HepG2 (cell line): ENCODE data around the gene GNAL. TPM values are rescaled to one million over a fixed set of nuclear protein-coding genes. Genes with fewer than 3 reads are reported as not detected.

Experiments used
- ATAC-seq: fragments of 200-7000 bp; cut with Tn5 transposase; 3 replicates; pipeline ENCODE4 v1.9.1; 2020; ENCODE audit warnings: mild to moderate bottlenecking, moderate library complexity
- BruUV-seq: library from RNA; stranded (reverse); fragments of 400-500 nt; replicated peaks from 2 replicates; lab custom pipeline; 2021; lab: Mats Ljungman, UMichigan
- CTCF ChIA-PET: fragments of 300-600 bp; formaldehyde crosslinking; extraction: SDS; loops from one replicate; lab custom pipeline; 2021; ENCODE audit warnings: low total read pairs, inconsistent platforms, low intra/inter-chr PET ratio; lab: Yijun Ruan, JAX
- POLR2A ChIA-PET: fragments of 350-600 bp; sonication (Branson Sonifier 250); formaldehyde crosslinking; loops from one replicate; lab custom pipeline; 2020; ENCODE audit warnings: antibody characterized with exemption, inconsistent platforms; lab: Yijun Ruan, JAX
- DNase-seq: peaks from one replicate; pipeline ENCODE4 v3.0.0-alpha.2; 2015; ENCODE audit warnings: low spot score
- FAIRE-seq: peaks from 3 replicates; lab custom pipeline; 2011; peaks lifted over from hg19 to GRCh38; lab: Jason Lieb, UNC
- H2AFZ ChIP-seq: one replicate; pipeline ENCODE4 v1.6.1; 2011; ENCODE audit warnings: low read length, inconsistent platforms
- H3K27ac ChIP-seq: fragments of 300-600 bp; 3 replicates; pipeline ENCODE4 v1.8.0; 2011; ENCODE audit warnings: mixed run types, mild to moderate bottlenecking, mixed read lengths, low read length, inconsistent platforms; ENCODE audit not compliant: insufficient read depth; ENCODE audit errors: extremely low read length
- H3K27me3 ChIP-seq, 2 experiments: fragments of 200-600 bp in 1 of 2; 2 replicates in 1 of 2; 3 replicates in 1 of 2; pipeline versions ENCODE4 v1.6.0 to v1.8.0; 2011; ENCODE audit warnings: low read length in 2 of 2, mild to moderate bottlenecking in 2 of 2, moderate library complexity in 2 of 2, inconsistent platforms in 1 of 2; ENCODE audit not compliant: insufficient read depth in 2 of 2, control insufficient read depth in 1 of 2
- H3K36me3 ChIP-seq, 2 experiments: fragments of 200-600 bp in 1 of 2; replicated peaks in 1 of 2; 2 replicates in 1 of 2; 3 replicates in 1 of 2; pipeline versions ENCODE4 v1.5.1 to v1.8.0; 2011; ENCODE audit warnings: low read length in 2 of 2, inconsistent platforms in 1 of 2; ENCODE audit not compliant: insufficient read depth in 2 of 2, control insufficient read depth in 1 of 2
- H3K4me1 ChIP-seq: 2 replicates; pipeline ENCODE4 v1.5.1; 2012; ENCODE audit warnings: low read length, inconsistent platforms; ENCODE audit not compliant: insufficient read depth
- H3K4me2 ChIP-seq: 2 replicates; pipeline ENCODE4 v1.6.0; 2011; ENCODE audit warnings: low read depth, low read length, inconsistent platforms
- H3K4me3 ChIP-seq, 3 experiments: fragments of 200-600 bp in 1 of 3; sonication (generic), shearing (Covaris generic) in 1 of 3; replicated peaks in 1 of 3; 2 replicates each; pipeline ENCODE4 v1.5.1; 2011 to 2016; ENCODE audit warnings: low read length in 3 of 3, inconsistent platforms in 2 of 3, low read depth in 2 of 3, mild to moderate bottlenecking in 2 of 3, control low read depth in 1 of 3, mixed read lengths in 1 of 3; ENCODE audit not compliant: insufficient read depth in 1 of 3
- H3K79me2 ChIP-seq: one replicate; pipeline ENCODE4 v1.6.1; 2011; ENCODE audit warnings: low read length, inconsistent platforms; ENCODE audit not compliant: insufficient read depth
- H3K9ac ChIP-seq: 2 replicates; pipeline ENCODE4 v1.6.0; 2011; ENCODE audit warnings: mild to moderate bottlenecking, low read depth, low read length, inconsistent platforms; ENCODE audit not compliant: insufficient read depth
- H3K9me3 ChIP-seq: 2 replicates; pipeline ENCODE4 v1.5.1; 2012; ENCODE audit warnings: mild to moderate bottlenecking, low read length
- H4K20me1 ChIP-seq: 2 replicates; pipeline ENCODE4 v1.6.0; 2011; ENCODE audit warnings: inconsistent platforms, mild to moderate bottlenecking, low read length, moderate library complexity; ENCODE audit not compliant: insufficient read depth
- AKNA ChIP-seq: sonication (generic); formaldehyde crosslinking; IDR thresholded peaks from 2 replicates; pipeline ENCODE4 v1.4.0; 2020; ENCODE audit warnings: missing genetic modification reagents, borderline replicate concordance
- CHD2 ChIP-seq: IDR thresholded peaks from 2 replicates; pipeline ENCODE4 v1.6.1; 2011; ENCODE audit warnings: low read depth, low read length, improper control_type of control experiment
- ETV5 ChIP-seq: IDR thresholded peaks from 2 replicates; pipeline ENCODE4 v1.6.1; 2018; ENCODE audit warnings: missing biosample characterization, missing genetic modification reagents, inconsistent platforms, borderline replicate concordance
- JUND ChIP-seq: sonication (generic); formaldehyde crosslinking; IDR thresholded peaks from 2 replicates; pipeline ENCODE4 v1.8.0; 2022; ENCODE audit warnings: mild to moderate bottlenecking, missing genetic modification reagents
- SMYD3 ChIP-seq: sonication (generic); formaldehyde crosslinking; IDR thresholded peaks from 2 replicates; pipeline ENCODE4 v1.8.1; 2023; ENCODE audit warnings: mild to moderate bottlenecking, missing genetic modification reagents
- ZC3H4 ChIP-seq: sonication (generic); formaldehyde crosslinking; IDR thresholded peaks from 2 replicates; pipeline ENCODE4 v1.4.0; 2020; ENCODE audit warnings: missing genetic modification reagents, borderline replicate concordance
- ZFX ChIP-seq: sonication (generic); formaldehyde crosslinking; IDR thresholded peaks from 2 replicates; pipeline ENCODE4 v1.4.0; 2020; ENCODE audit warnings: mild to moderate bottlenecking, low read depth, missing genetic modification reagents, moderate library complexity
- ZNF510 ChIP-seq: sonication (generic); formaldehyde crosslinking; IDR thresholded peaks from 2 replicates; pipeline ENCODE4 v1.4.0; 2020; ENCODE audit warnings: low read depth, mild to moderate bottlenecking, missing genetic modification reagents
- ZNF879 ChIP-seq: sonication (generic); formaldehyde crosslinking; IDR thresholded peaks from 2 replicates; pipeline ENCODE4 v1.8.1; 2023; ENCODE audit warnings: missing genetic modification reagents
- WGBS: methylation state at CpG from one replicate; pipeline ENCODE4 v1.1.6; 2017; ENCODE audit warnings: low lambda C conversion rate; 5-methylcytosine and 5-hydroxymethylcytosine counted together
- in situ Hi-C: cut with HindIII; loops from 2 replicates; pipeline ENCODE4 v1.10.0; 2017; ENCODE audit warnings: low pct_unique_long_range_greater_than_20kb; ENCODE audit not compliant: extremely low pct_ligation_motif_present
- intact Hi-C: fragments of 100-400 bp; cut with micrococcal nuclease; formaldehyde crosslinking; loops from one replicate; pipeline ENCODE4 v1.10.0; 2022; ENCODE audit not compliant: unreplicated experiment
- polyA plus RNA-seq, 8 experiments: library from polyadenylated mRNA; depleted of rRNA in 3 of 8; stranded (reverse) in 7 of 8; unstranded in 1 of 8; fragments of >200 nt; fragmentation: Illumina TruSeq in 4 of 8; extraction: Trizol in 4 of 8; gene quantifications; 2 replicates each; pipeline versions ENCODE4 v1.2.1 to v1.2.3, GENCODE V29; 2011 to 2016; ENCODE audit warnings: low read depth in 4 of 8, missing spikeins in 1 of 8, mixed read lengths in 1 of 8; ENCODE audit not compliant: insufficient read depth in 1 of 8
- total RNA-seq, 5 experiments: library from RNA; depleted of rRNA; stranded (reverse); fragments of >200 nt; fragmentation: Illumina TruSeq; extraction: Trizol; gene quantifications; 2 replicates each; pipeline ENCODE4 v1.2.3, GENCODE V29; 2016; ENCODE audit warnings: low read depth in 1 of 5

Gene GNAL
- total and polyA plus RNA-seq, 2 of the 13 experiments (the other 11 are each of a cell fraction or from before 2014, with no cell fraction given) = 0.87 to 1.4 TPM

GRCh38 chr18:11666831-11667230 lies 22.2 kb upstream of the GNAL start:
- Histone ChIP-seq H3K79me2 (no peaks in the 10 kb centered on the region), H3K27me3 (peaks cover 12 to 80% of the 10 kb centered on the region in 2 experiments), H3K4me2 (no peak overlapping the region), H3K9ac (no peak overlapping the region), H3K4me1 (no peaks in the 10 kb centered on the region), H2AFZ (no peak overlapping the region), H4K20me1 (no peaks in the 10 kb centered on the region), H3K9me3 (no peaks in the 10 kb centered on the region), H3K36me3 (no peaks in the 10 kb centered on the region), H3K4me3 (no peak overlapping the region), H3K27ac (no peak overlapping the region)
- CTCF ChIA-PET = no interaction called here
- BruUV-seq = no TSS peak
- no peak for TF ChIP-seq ZNF510 (CRISPR knock-in tag)
- no peak for TF ChIP-seq ZFX (CRISPR knock-in tag)
- no peak for TF ChIP-seq JUND
- no peak for TF ChIP-seq SMYD3 (CRISPR knock-in tag)
- TF ChIP-seq ZC3H4 = no peak
- no peak for TF ChIP-seq CHD2
- TF ChIP-seq ETV5 (CRISPR knock-in tag) = no peak
- TF ChIP-seq ZNF879 (CRISPR knock-in tag) = no peak
- no peak for TF ChIP-seq AKNA (CRISPR knock-in tag)
- DNase-seq = no peak
- in situ Hi-C loops = no loop called here
- WGBS = 12% methylated on average over 4 of the region's 4 CpGs
- intact Hi-C loops = no loop called here
- ATAC-seq = no peak
- POLR2A ChIA-PET = no interaction called here
- no peak for FAIRE-seq
